ENCODE data around the gene COL19A1.

- no peak for TF ChIP-seq POLR2AphosphoS5 (IDR thresholded peaks at IDR 0.05; ENCODE audit: low read depth, low read length)
- TF ChIP-seq CTCF (IDR thresholded peaks at IDR 0.05): no peak
- TF ChIP-seq MXI1 (IDR thresholded peaks at IDR 0.05; ENCODE audit: low read depth, low read length): no peak
- TF ChIP-seq JUND (IDR thresholded peaks at IDR 0.05): no peak
- no peak for TF ChIP-seq ELF1 (IDR thresholded peaks at IDR 0.05)
- TF ChIP-seq TEAD4 (IDR thresholded peaks at IDR 0.05; ENCODE audit: borderline replicate concordance, insufficient read depth): no peak
- no peak for TF ChIP-seq SMC3 (IDR thresholded peaks at IDR 0.05; ENCODE audit: low read depth, low read length)
- TF ChIP-seq ZBTB33 (IDR thresholded peaks at IDR 0.05; ENCODE audit: borderline replicate concordance, low read depth): no peak
- TF ChIP-seq EP300 (IDR thresholded peaks at IDR 0.05; ENCODE audit: borderline replicate concordance in 1 of 2, low read depth in 1 of 2, low read length in 1 of 2): no peak
Measured at GRCh38 chr6:69942485-69942884, 76.1 kb downstream of the COL19A1 start.

All from SK-N-SH (cell line).